Mesendoderm (in vitro differentiated cells): ENCODE data around the gene ANKRD44.
"Not testable (repeated sequence)": the region's sequence is repeated elsewhere in the genome, so short reads cannot be mapped to it uniquely, and the experiment has no call there.

Source experiments
- DNase-seq: peaks from one replicate; pipeline ENCODE4 v3.0.0; 2013
- H2AK5ac ChIP-seq: 2 replicates; pipeline ENCODE4 v1.6.1; 2013; ENCODE audit warnings: low read length, inconsistent platforms
- H2BK120ac ChIP-seq: 2 replicates; pipeline ENCODE4 v1.6.1; 2013; ENCODE audit warnings: low read depth, mild to moderate bottlenecking, low read length, moderate library complexity, mixed read lengths
- H2BK15ac ChIP-seq: replicated peaks from 2 replicates; pipeline ENCODE4 v1.6.1; 2013; ENCODE audit warnings: low read depth, mild to moderate bottlenecking, moderate library complexity
- H2BK5ac ChIP-seq: 2 replicates; pipeline ENCODE4 v1.6.1; 2013; ENCODE audit warnings: low read length, inconsistent platforms
- H3K18ac ChIP-seq: 2 replicates; pipeline ENCODE4 v1.6.1; 2013; ENCODE audit warnings: mild to moderate bottlenecking, low read length, mixed read lengths
- H3K23ac ChIP-seq: one replicate; pipeline ENCODE4 v1.6.1; 2013; ENCODE audit warnings: low read length
- H3K27ac ChIP-seq: 2 replicates; pipeline ENCODE4 v1.5.1; 2013; ENCODE audit warnings: low read depth, mild to moderate bottlenecking, inconsistent platforms, low read length, moderate library complexity
- H3K27me3 ChIP-seq: 2 replicates; pipeline ENCODE4 v1.6.1; 2013; ENCODE audit warnings: low read length, control low read depth, mild to moderate bottlenecking, inconsistent platforms; ENCODE audit not compliant: insufficient read depth, poor library complexity
- H3K36me3 ChIP-seq: 2 replicates; pipeline ENCODE4 v1.6.1; 2013; ENCODE audit warnings: low read length, inconsistent platforms; ENCODE audit not compliant: control insufficient read depth, insufficient read depth
- H3K4ac ChIP-seq: one replicate; pipeline ENCODE4 v1.6.1; 2013; ENCODE audit warnings: low read depth, mild to moderate bottlenecking, low read length, moderate library complexity
- H3K4me1 ChIP-seq: 2 replicates; pipeline ENCODE4 v1.6.1; 2013; ENCODE audit warnings: low read depth, low read length, inconsistent platforms; ENCODE audit not compliant: control insufficient read depth
- H3K4me2 ChIP-seq: 2 replicates; pipeline ENCODE4 v1.6.1; 2013; ENCODE audit warnings: low read length
- H3K4me3 ChIP-seq: 2 replicates; pipeline ENCODE4 v1.5.1; 2013; ENCODE audit warnings: mild to moderate bottlenecking, low read length
- H3K56ac ChIP-seq: one replicate; pipeline ENCODE4 v1.6.1; 2013; ENCODE audit warnings: low read length
- H3K79me1 ChIP-seq: 2 replicates; pipeline ENCODE4 v1.6.1; 2013; ENCODE audit warnings: low read length, inconsistent platforms
- H3K79me2 ChIP-seq: 2 replicates; pipeline ENCODE4 v1.6.1; 2013; ENCODE audit warnings: mild to moderate bottlenecking, low read length; ENCODE audit not compliant: control insufficient read depth, insufficient read depth
- H3K9ac ChIP-seq: 2 replicates; pipeline ENCODE4 v1.6.1; 2013; ENCODE audit warnings: low read length, inconsistent platforms
- H4K5ac ChIP-seq: one replicate; pipeline ENCODE4 v1.6.1; 2013; ENCODE audit warnings: low read length
- H4K8ac ChIP-seq: one replicate; pipeline ENCODE4 v1.6.1; 2013; ENCODE audit warnings: low read depth, mild to moderate bottlenecking, control low read depth, low read length, moderate library complexity
- WGBS: extraction: QIAGEN DNeasy Blood & Tissue Kit; methylation state at CpG from one replicate; pipeline ENCODE4 v1.1.7; 2013; ENCODE audit warnings: low lambda C conversion rate, missing lambda C conversion rate; ENCODE audit not compliant: insufficient coverage; ENCODE audit errors: extremely low coverage; 5-methylcytosine and 5-hydroxymethylcytosine counted together

Gene ANKRD44

DNA sequence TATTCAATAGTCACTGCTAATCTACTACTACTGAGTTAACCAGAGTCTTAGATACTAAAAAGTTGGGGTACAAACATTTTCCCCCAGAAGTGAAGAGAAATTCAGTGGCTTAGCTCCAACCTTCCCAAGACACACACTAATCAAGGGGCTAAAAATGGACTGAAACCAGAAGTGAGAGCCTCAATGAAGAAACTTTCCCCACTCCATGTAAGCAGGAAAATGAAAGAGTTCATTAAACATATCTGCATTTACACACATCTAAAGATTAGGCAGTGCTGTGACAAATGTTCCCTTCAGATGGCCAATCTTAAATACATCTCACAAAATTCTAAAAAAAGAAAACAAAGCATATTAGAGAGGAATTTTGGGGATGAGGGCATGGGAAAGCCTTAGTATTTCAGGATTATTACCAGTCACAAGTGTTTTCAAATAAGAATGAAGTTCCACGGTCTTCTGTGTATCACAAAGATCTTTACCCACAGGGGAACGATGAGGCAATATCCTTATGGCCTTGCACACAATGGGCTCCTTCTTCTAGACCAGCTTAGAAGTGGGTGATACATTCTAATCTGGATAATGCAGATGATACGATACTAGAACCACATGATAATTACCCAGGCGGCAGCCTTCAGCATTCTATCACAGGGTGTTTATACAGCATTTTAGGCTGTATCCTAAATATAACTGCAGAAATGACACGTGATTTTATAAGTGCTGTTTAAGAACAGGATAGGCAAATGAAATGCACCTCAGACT is 17.1 kb downstream of the ANKRD44 start:
- no peak overlapping the region for H3K9ac ChIP-seq
- H3K27ac ChIP-seq = no peak overlapping the region
- H3K4ac ChIP-seq = no peak overlapping the region
- H3K79me2 ChIP-seq = no peaks in the 10 kb centered on the region
- no peak overlapping the region for H2BK15ac ChIP-seq
- H3K23ac ChIP-seq = no peak overlapping the region
- no peaks in the 10 kb centered on the region for H3K79me1 ChIP-seq
- no peak overlapping the region for H2AK5ac ChIP-seq
- no peaks in the 10 kb centered on the region for H3K36me3 ChIP-seq
- no peaks in the 10 kb centered on the region for H3K4me1 ChIP-seq
- no peak overlapping the region for H2BK5ac ChIP-seq
- no peaks in the 10 kb centered on the region for H3K27me3 ChIP-seq
- WGBS = no CpG with 5 or more reads among the region's 5 CpGs
- H4K8ac ChIP-seq = no peak overlapping the region
- no peak overlapping the region for H3K4me2 ChIP-seq
- no peak overlapping the region for H3K56ac ChIP-seq
- no peak overlapping the region for H3K18ac ChIP-seq
- no peak overlapping the region for H4K5ac ChIP-seq
- DNase-seq = no peak
- no peak overlapping the region for H2BK120ac ChIP-seq
- H3K4me3 ChIP-seq = no peak overlapping the region

- H3K56ac ChIP-seq = no peak overlapping the region
- H3K27me3 ChIP-seq = no peaks in the 10 kb centered on the region
- H3K4me1 ChIP-seq = no peaks in the 10 kb centered on the region
- H3K27ac ChIP-seq = no peak overlapping the region
- H3K23ac ChIP-seq = no peak overlapping the region
- no peak overlapping the region for H3K18ac ChIP-seq
- no CpG with 5 or more reads among the region's 2 CpGs for WGBS
- H2BK120ac ChIP-seq = no peak overlapping the region
- DNase-seq = no peak
- no peak overlapping the region for H3K9ac ChIP-seq
- H3K79me2 ChIP-seq = no peaks in the 10 kb centered on the region
- no peak overlapping the region for H2BK5ac ChIP-seq
- no peak overlapping the region for H4K5ac ChIP-seq
- no peak overlapping the region for H2AK5ac ChIP-seq
- no peak overlapping the region for H4K8ac ChIP-seq
- no peak overlapping the region for H3K4ac ChIP-seq
- H3K4me2 ChIP-seq = no peak overlapping the region
- H2BK15ac ChIP-seq = no peak overlapping the region
- H3K79me1 ChIP-seq = no peaks in the 10 kb centered on the region
- H3K36me3 ChIP-seq = no peaks in the 10 kb centered on the region
- no peak overlapping the region for H3K4me3 ChIP-seq
Observed at GRCh38 chr2:197292619-197293018, 18.0 kb downstream of the ANKRD44 start.

DNA sequence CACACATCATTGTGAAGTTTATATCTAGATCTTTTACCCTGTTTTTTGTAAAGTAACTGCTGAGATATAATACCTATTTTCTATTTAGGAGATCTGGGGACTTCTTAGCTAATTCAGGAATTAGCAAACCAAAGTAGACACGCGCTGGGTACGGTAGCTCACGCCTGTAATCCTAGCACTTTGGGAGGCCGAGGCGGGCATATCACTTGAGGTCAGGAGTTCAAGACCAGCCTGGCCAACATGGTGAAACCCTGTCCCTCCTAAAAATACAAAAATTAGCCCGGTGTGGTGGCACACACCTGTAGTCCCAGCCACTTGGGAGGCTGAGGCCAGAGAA is 23.0 kb downstream of the ANKRD44 start:
- H2BK15ac ChIP-seq, H3K18ac ChIP-seq, H3K56ac ChIP-seq, H2BK120ac ChIP-seq, H3K4me2 ChIP-seq, H3K9ac ChIP-seq, H3K4ac ChIP-seq, H3K79me1 ChIP-seq, H3K27ac ChIP-seq, H2BK5ac ChIP-seq, H2AK5ac ChIP-seq, H3K4me3 ChIP-seq, H3K23ac ChIP-seq, H4K8ac ChIP-seq, H3K36me3 ChIP-seq, DNase-seq, H4K5ac ChIP-seq, H3K27me3 ChIP-seq, H3K79me2 ChIP-seq, H3K4me1 ChIP-seq: not testable (repeated sequence)
- WGBS = no CpG with 5 or more reads among the region's 7 CpGs

- Histone ChIP-seq H3K23ac (no peak overlapping the region), H2BK15ac (no peak overlapping the region), H4K8ac (no peak overlapping the region), H3K56ac (no peak overlapping the region), H2BK120ac (no peak overlapping the region), H3K9ac (no peak overlapping the region), H3K27me3 (no peaks in the 10 kb centered on the region), H3K36me3 (no peaks in the 10 kb centered on the region), H3K79me2 (no peaks in the 10 kb centered on the region), H2BK5ac (no peak overlapping the region), H2AK5ac (no peak overlapping the region), H3K27ac (no peak overlapping the region), H3K4ac (no peak overlapping the region), H3K4me2 (no peak overlapping the region), H3K79me1 (no peaks in the 10 kb centered on the region), H3K4me3 (no peak overlapping the region), H4K5ac (no peak overlapping the region), H3K4me1 (no peaks in the 10 kb centered on the region), H3K18ac (no peak overlapping the region)
- no peak for DNase-seq
- no CpG with 5 or more reads among the region's 8 CpGs for WGBS
Observed at GRCh38 chr2:197286805-197287595, 23.6 kb downstream of the ANKRD44 start.

GRCh38 chr2:197285361-197285760 is 25.2 kb downstream of the ANKRD44 start:
- no peak overlapping the region for H3K23ac ChIP-seq
- H3K27me3 ChIP-seq = no peaks in the 10 kb centered on the region
- no peak overlapping the region for H3K18ac ChIP-seq
- H3K79me1 ChIP-seq = no peaks in the 10 kb centered on the region
- no peaks in the 10 kb centered on the region for H3K4me1 ChIP-seq
- H3K4me2 ChIP-seq = no peak overlapping the region
- no peak overlapping the region for H2BK15ac ChIP-seq
- WGBS = no CpG with 5 or more reads among the region's 3 CpGs
- no peak overlapping the region for H3K9ac ChIP-seq
- H4K8ac ChIP-seq = no peak overlapping the region
- no peak overlapping the region for H2AK5ac ChIP-seq
- no peak overlapping the region for H3K56ac ChIP-seq
- H4K5ac ChIP-seq = no peak overlapping the region
- H3K4me3 ChIP-seq = no peak overlapping the region
- no peak overlapping the region for H3K27ac ChIP-seq
- H2BK5ac ChIP-seq = no peak overlapping the region
- no peak for DNase-seq
- no peak overlapping the region for H2BK120ac ChIP-seq
- H3K36me3 ChIP-seq = no peaks in the 10 kb centered on the region
- H3K79me2 ChIP-seq = no peaks in the 10 kb centered on the region
- no peak overlapping the region for H3K4ac ChIP-seq
